HuH-7.5 (cell line): ENCODE measurements around the gene F10.
"Not testable (repeated sequence)": the region's sequence is repeated elsewhere in the genome, so short reads cannot be mapped to it uniquely, and the experiment has no call there.

Source experiments
- DNase-seq: peaks from one replicate; pipeline ENCODE4 v3.0.0; 2011; ENCODE audit warnings: low spot score

Gene F10

GRCh38 chr13:113102302-113102701, 20.3 kb upstream of the F10 start:
- DNase-seq: not testable (repeated sequence)

- no peak for DNase-seq
Observed at GRCh38 chr13:113102727-113103126, 19.9 kb upstream of the F10 start.

- DNase-seq: no peak
Observed at GRCh38 chr13:113103646-113104045, 19.0 kb upstream of the F10 start.

- peak; percentile 90 for DNase-seq
Observed at GRCh38 chr13:113105032-113105920, 17.3 kb upstream of the F10 start, which contains the start of gene F7. F7 (plus strand) TSS chr13:113105791; CDS start chr13:113105842, 51 bp downstream.

- peak; percentile 53 for DNase-seq
Observed at GRCh38 chr13:113105921-113106452, 16.6 kb upstream of the F10 start.

GRCh38 chr13:113106711-113107351, 15.8 kb upstream of the F10 start:
- DNase-seq: no peak

GRCh38 chr13:113108521-113108920, 14.1 kb upstream of the F10 start:
- DNase-seq: not testable (repeated sequence)

- no peak for DNase-seq
Observed at GRCh38 chr13:113109151-113110047, 13.2 kb upstream of the F10 start.

GRCh38 chr13:113110048-113110851, 12.3 kb upstream of the F10 start:
- DNase-seq: no peak

GRCh38 chr13:113110852-113111315, 11.7 kb upstream of the F10 start:
- DNase-seq: no peak

GRCh38 chr13:113111821-113112220, 10.8 kb upstream of the F10 start:
- DNase-seq: not testable (repeated sequence)

- not testable (repeated sequence) for DNase-seq
Observed at GRCh38 chr13:113112475-113112874, 10.1 kb upstream of the F10 start.

GRCh38 chr13:113112893-113113845, 9.4 kb upstream of the F10 start:
- DNase-seq: no peak

GRCh38 chr13:113113846-113114271, 8.7 kb upstream of the F10 start:
- no peak for DNase-seq

GRCh38 chr13:113114511-113115362, 7.9 kb upstream of the F10 start:
- no peak for DNase-seq

- no peak for DNase-seq
Observed at GRCh38 chr13:113115363-113116205, 7.0 kb upstream of the F10 start.

GRCh38 chr13:113116206-113116800, 6.3 kb upstream of the F10 start:
- DNase-seq: no peak
